ENCODE data around the gene SLC7A8. TPM values are rescaled to one million over a fixed set of nuclear protein-coding genes. Genes with fewer than 3 reads are reported as not detected.
A peak's percentile ranks its signal among the peaks of the same experiment; 100 is the strongest.

Gene SLC7A8
- total RNA-seq, 1 donor from 2014 or later = 56.5 TPM

GRCh38 chr14:23186913-23187654 lies 3.6 kb upstream of the SLC7A8 start:
- H3K9ac ChIP-seq = no peak overlapping the region
- no peak overlapping the region for H3K27ac Mint-ChIP-seq
- no peak overlapping the region for H3K4me3 Mint-ChIP-seq
- peak overlapping the region; percentile 67 for H2AFZ ChIP-seq (replicated peaks)
- H3K4me2 ChIP-seq = no peak overlapping the region
- H3K27me3 ChIP-seq = no peaks in the 10 kb centered on the region
- peaks cover 23% of the 10 kb centered on the region for H3K4me1 Mint-ChIP-seq
- no peak for TF ChIP-seq EZH2 (IDR thresholded peaks at IDR 0.05)
- TF ChIP-seq EZH2phosphoT487 (IDR thresholded peaks at IDR 0.05) = no peak
- TF ChIP-seq, protein P1, sequence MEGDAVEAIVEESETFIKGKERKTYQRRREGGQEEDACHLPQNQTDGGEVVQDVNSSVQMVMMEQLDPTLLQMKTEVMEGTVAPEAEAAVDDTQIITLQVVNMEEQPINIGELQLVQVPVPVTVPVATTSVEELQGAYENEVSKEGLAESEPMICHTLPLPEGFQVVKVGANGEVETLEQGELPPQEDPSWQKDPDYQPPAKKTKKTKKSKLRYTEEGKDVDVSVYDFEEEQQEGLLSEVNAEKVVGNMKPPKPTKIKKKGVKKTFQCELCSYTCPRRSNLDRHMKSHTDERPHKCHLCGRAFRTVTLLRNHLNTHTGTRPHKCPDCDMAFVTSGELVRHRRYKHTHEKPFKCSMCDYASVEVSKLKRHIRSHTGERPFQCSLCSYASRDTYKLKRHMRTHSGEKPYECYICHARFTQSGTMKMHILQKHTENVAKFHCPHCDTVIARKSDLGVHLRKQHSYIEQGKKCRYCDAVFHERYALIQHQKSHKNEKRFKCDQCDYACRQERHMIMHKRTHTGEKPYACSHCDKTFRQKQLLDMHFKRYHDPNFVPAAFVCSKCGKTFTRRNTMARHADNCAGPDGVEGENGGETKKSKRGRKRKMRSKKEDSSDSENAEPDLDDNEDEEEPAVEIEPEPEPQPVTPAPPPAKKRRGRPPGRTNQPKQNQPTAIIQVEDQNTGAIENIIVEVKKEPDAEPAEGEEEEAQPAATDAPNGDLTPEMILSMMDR (IDR thresholded peaks at IDR 0.05) = peak; percentile 79
- no peaks in the 10 kb centered on the region for H3K9me3 ChIP-seq (ENCODE audit: low read depth)
- H3K79me2 ChIP-seq (ENCODE audit: low read depth) = peaks cover 8% of the 10 kb centered on the region
- no peak overlapping the region for H3K27ac ChIP-seq
- no peaks in the 10 kb centered on the region for H3K36me3 Mint-ChIP-seq
- peaks cover 32% of the 10 kb centered on the region for H3F3A ChIP-seq (ENCODE audit: low read depth)
- DNase-seq (ENCODE audit: low spot score) = peak; percentile 63
- no peaks in the 10 kb centered on the region for H3K9me3 Mint-ChIP-seq
- H3K4me1 ChIP-seq = peaks cover 5% of the 10 kb centered on the region
- no peaks in the 10 kb centered on the region for H3K27me3 Mint-ChIP-seq (ENCODE audit: insufficient read depth, low read depth)
- no peaks in the 10 kb centered on the region for H3K36me3 ChIP-seq
- no peaks in the 10 kb centered on the region for H4K20me1 ChIP-seq (ENCODE audit: low read depth)
- no peak overlapping the region for H3K4me3 ChIP-seq

DNA sequence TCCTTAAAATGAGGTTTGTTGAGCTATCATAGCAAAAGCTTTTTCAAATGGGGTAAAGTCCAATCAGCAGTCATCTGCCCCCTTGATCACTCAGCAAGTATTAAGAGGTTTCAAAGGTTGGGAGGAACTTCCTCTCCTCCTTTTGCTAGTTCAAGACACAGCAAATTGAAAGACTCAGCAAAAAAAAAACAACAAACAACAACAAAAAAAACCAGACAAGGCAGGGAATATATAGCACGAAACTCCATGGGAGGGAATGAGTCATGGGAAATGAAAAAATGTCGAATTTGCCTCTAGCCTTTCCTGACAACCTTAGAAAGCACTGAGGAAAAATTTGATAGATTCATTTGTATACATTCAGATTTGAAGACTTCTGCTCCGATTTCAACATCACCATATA lies 1.6 kb upstream of the SLC7A8 start:
- peaks cover 29% of the 10 kb centered on the region for H3K4me1 Mint-ChIP-seq
- Histone ChIP-seq H3K9ac (no peak overlapping the region), H3K4me1 (peaks cover 15% of the 10 kb centered on the region), H3K9me3 (ENCODE audit: low read depth) (no peaks in the 10 kb centered on the region), H3F3A (ENCODE audit: low read depth) (peaks cover 38% of the 10 kb centered on the region), H3K79me2 (ENCODE audit: low read depth) (peaks cover 28% of the 10 kb centered on the region), H3K27ac (no peak overlapping the region), H3K4me3 (no peak overlapping the region), H2AFZ (replicated peaks) (no peak overlapping the region), H3K36me3 (no peaks in the 10 kb centered on the region), H4K20me1 (ENCODE audit: low read depth) (no peaks in the 10 kb centered on the region), H3K27me3 (no peaks in the 10 kb centered on the region), H3K4me2 (no peak overlapping the region)
- H3K27me3 Mint-ChIP-seq (ENCODE audit: insufficient read depth, low read depth) = peaks cover 3% of the 10 kb centered on the region
- no peaks in the 10 kb centered on the region for H3K9me3 Mint-ChIP-seq
- TF ChIP-seq, protein P1 (IDR thresholded peaks at IDR 0.05) = no peak
- TF ChIP-seq EZH2 (IDR thresholded peaks at IDR 0.05) = no peak
- no peak for TF ChIP-seq EZH2phosphoT487 (IDR thresholded peaks at IDR 0.05)
- H3K4me3 Mint-ChIP-seq = no peak overlapping the region
- H3K27ac Mint-ChIP-seq = peak overlapping the region; percentile 44
- H3K36me3 Mint-ChIP-seq = no peaks in the 10 kb centered on the region
- DNase-seq (ENCODE audit: low spot score) = no peak

DNA sequence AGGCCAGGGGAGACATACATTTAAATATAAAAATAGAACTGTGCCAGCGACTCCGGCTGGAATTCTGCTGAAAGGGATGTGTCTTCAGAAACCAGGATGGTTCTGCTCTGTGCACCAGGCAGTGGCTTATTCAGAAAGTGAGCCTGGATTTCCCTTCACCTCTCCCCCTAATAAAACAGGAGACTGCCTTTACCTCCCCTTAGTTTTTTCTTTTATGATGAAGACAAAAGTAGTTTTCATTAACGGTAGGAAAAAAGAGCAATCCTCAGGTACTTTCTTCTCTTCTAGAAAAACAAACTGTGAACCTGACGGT lies 346 bp downstream of the SLC7A8 start:
- H3K4me3 Mint-ChIP-seq = no peak overlapping the region

More for the DNA sequence above, 346 bp downstream of the SLC7A8 start:
- no peak for TF ChIP-seq EZH2phosphoT487 (IDR thresholded peaks at IDR 0.05)
- no peak for TF ChIP-seq EZH2 (IDR thresholded peaks at IDR 0.05)
- TF ChIP-seq, protein P1 (IDR thresholded peaks at IDR 0.05) = no peak
- no peaks in the 10 kb centered on the region for H3K9me3 ChIP-seq (ENCODE audit: low read depth)
- no peaks in the 10 kb centered on the region for H3K27me3 ChIP-seq
- Mint-ChIP-seq H3K9me3 (no peaks in the 10 kb centered on the region), H3K4me1 (peaks cover 37% of the 10 kb centered on the region), H3K27ac (no peak overlapping the region), H3K36me3 (peaks cover 2% of the 10 kb centered on the region), H3K27me3 (ENCODE audit: insufficient read depth, low read depth) (peaks cover 3% of the 10 kb centered on the region)
- H4K20me1 ChIP-seq (ENCODE audit: low read depth) = no peaks in the 10 kb centered on the region
- H3K79me2 ChIP-seq (ENCODE audit: low read depth) = peaks cover 46% of the 10 kb centered on the region
- H3K4me3 ChIP-seq = peak overlapping the region; percentile 79
- no peak for DNase-seq (ENCODE audit: low spot score)
- no peak overlapping the region for H2AFZ ChIP-seq (replicated peaks)
- peaks cover 21% of the 10 kb centered on the region for H3K4me1 ChIP-seq
- H3F3A ChIP-seq (ENCODE audit: low read depth) = peaks cover 38% of the 10 kb centered on the region
- H3K4me2 ChIP-seq = peak overlapping the region; percentile 77
- H3K9ac ChIP-seq = no peak overlapping the region
- no peak overlapping the region for H3K27ac ChIP-seq
- H3K36me3 ChIP-seq = no peaks in the 10 kb centered on the region

All from neural progenitor cell (in vitro differentiated cells).